K562 (cell line): ENCODE measurements around the gene COLQ.

Source experiments
- BRD4 ChIP-seq: fragments of 200-600 bp; sonication (generic); IDR thresholded peaks from 2 replicates; pipeline ENCODE4 v1.6.1; 2017; ENCODE audit warnings: inconsistent platforms
- GABPB1 ChIP-seq: sonication (generic); formaldehyde crosslinking; IDR thresholded peaks from 2 replicates; pipeline ENCODE4 v1.8.0; 2022; ENCODE audit warnings: mild to moderate bottlenecking, missing genetic modification reagents
- HDAC6 ChIP-seq: IDR thresholded peaks from 2 replicates; pipeline ENCODE4 v1.6.1; 2012; ENCODE audit warnings: low read depth, mild to moderate bottlenecking, control low read depth, inconsistent platforms, low read length, moderate library complexity
- NFE2L1 ChIP-seq: fragments of 450-650 bp; IDR thresholded peaks from 2 replicates; pipeline ENCODE4 v1.6.1; 2016; ENCODE audit warnings: missing genetic modification characterization, low read depth, mild to moderate bottlenecking, missing compliant biosample characterization, moderate library complexity, borderline replicate concordance
- NFRKB ChIP-seq: fragments of 450-650 bp; IDR thresholded peaks from 2 replicates; pipeline ENCODE4 v1.6.1; 2016; ENCODE audit warnings: low read depth
- POLR2A ChIP-seq: fragments of 450-650 bp; conservative IDR thresholded peaks from 2 replicates; pipeline ENCODE4 v1.6.1; 2016
- YY1 ChIP-seq, 3 experiments: IDR thresholded peaks; 2 replicates each; pipeline ENCODE4 v1.6.1; 2011; ENCODE audit warnings: low read length in 2 of 3, mild to moderate bottlenecking in 2 of 3, moderate library complexity in 2 of 3, borderline replicate concordance in 1 of 3, control low read depth in 1 of 3, low read depth in 1 of 3; ENCODE audit not compliant: insufficient read depth in 3 of 3, insufficient replicate concordance in 2 of 3, control insufficient read depth in 1 of 3, insufficient read length in 1 of 3; ENCODE audit errors: extremely low read depth in 1 of 3
- ZNF282 ChIP-seq: sonication (generic); formaldehyde crosslinking; IDR thresholded peaks from 2 replicates; pipeline ENCODE4 v1.8.1; 2023; ENCODE audit warnings: missing genetic modification reagents
- TF ChIP-seq, protein P1 (sequence below), 3 experiments: IDR thresholded peaks in 2 of 3; conservative IDR thresholded peaks in 1 of 3; 2 replicates each; pipeline ENCODE4 v1.5.1; 2011 to 2012; ENCODE audit warnings: low read length in 3 of 3, mild to moderate bottlenecking in 3 of 3, control low read depth in 2 of 3, improper control_type of control experiment in 1 of 3, inconsistent platforms in 1 of 3, low read depth in 1 of 3, mixed read lengths in 1 of 3, moderate library complexity in 1 of 3; ENCODE audit not compliant: insufficient read depth in 2 of 3
- TF ChIP-seq, protein P2 (sequence below), 3 experiments: fragments of 200-800 bp in 1 of 3; sonication (Bioruptor generic) in 1 of 3; sonication (generic) in 1 of 3; formaldehyde crosslinking in 1 of 3; IDR thresholded peaks; 2 replicates each; pipeline versions ENCODE4 v1.6.1 to v1.8.0; 2016 to 2022; ENCODE audit warnings: mild to moderate bottlenecking in 2 of 3, missing compliant biosample characterization in 2 of 3, missing genetic modification characterization in 2 of 3, missing genetic modification reagents in 1 of 3

- no peak for TF ChIP-seq BRD4
- TF ChIP-seq, protein P1, sequence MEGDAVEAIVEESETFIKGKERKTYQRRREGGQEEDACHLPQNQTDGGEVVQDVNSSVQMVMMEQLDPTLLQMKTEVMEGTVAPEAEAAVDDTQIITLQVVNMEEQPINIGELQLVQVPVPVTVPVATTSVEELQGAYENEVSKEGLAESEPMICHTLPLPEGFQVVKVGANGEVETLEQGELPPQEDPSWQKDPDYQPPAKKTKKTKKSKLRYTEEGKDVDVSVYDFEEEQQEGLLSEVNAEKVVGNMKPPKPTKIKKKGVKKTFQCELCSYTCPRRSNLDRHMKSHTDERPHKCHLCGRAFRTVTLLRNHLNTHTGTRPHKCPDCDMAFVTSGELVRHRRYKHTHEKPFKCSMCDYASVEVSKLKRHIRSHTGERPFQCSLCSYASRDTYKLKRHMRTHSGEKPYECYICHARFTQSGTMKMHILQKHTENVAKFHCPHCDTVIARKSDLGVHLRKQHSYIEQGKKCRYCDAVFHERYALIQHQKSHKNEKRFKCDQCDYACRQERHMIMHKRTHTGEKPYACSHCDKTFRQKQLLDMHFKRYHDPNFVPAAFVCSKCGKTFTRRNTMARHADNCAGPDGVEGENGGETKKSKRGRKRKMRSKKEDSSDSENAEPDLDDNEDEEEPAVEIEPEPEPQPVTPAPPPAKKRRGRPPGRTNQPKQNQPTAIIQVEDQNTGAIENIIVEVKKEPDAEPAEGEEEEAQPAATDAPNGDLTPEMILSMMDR (IDR thresholded peaks at IDR 0.05 in 2 of 3, conservative IDR thresholded peaks at IDR 0.05 in 1 of 3; ENCODE audit: insufficient read depth in 2 of 3, low read depth in 1 of 3, low read length in 3 of 3), result no peak
- TF ChIP-seq POLR2A, result no peak
- TF ChIP-seq YY1 (IDR thresholded peaks at IDR 0.05; ENCODE audit: borderline replicate concordance in 1 of 3, control insufficient read depth in 1 of 3, extremely low read depth in 1 of 3, insufficient read depth in 3 of 3, insufficient read length in 1 of 3, insufficient replicate concordance in 2 of 3, low read depth in 1 of 3, low read length in 2 of 3), result no peak
- TF ChIP-seq HDAC6, result no peak
- no peak for TF ChIP-seq GABPB1 (CRISPR knock-in tag)
- no peak for TF ChIP-seq NFRKB
- no peak for TF ChIP-seq NFE2L1 (tag)
- TF ChIP-seq, protein P2, sequence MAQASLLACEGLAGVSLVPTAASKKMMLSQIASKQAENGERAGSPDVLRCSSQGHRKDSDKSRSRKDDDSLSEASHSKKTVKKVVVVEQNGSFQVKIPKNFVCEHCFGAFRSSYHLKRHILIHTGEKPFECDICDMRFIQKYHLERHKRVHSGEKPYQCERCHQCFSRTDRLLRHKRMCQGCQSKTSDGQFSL (CRISPR knock-in tag; IDR thresholded peaks at IDR 0.05), result no peak
- TF ChIP-seq, protein P2 (tag; IDR thresholded peaks at IDR 0.05), result no peak
- no peak for TF ChIP-seq ZNF282 (CRISPR knock-in tag)
Measured at GRCh38 chr3:15456321-15456720, 65.2 kb downstream of the COLQ start.
